Esophagus muscularis mucosa (tissue), 4 donors: ENCODE results near the gene NOL11. TPM values are rescaled to one million over a fixed set of nuclear protein-coding genes. Genes with fewer than 3 reads are reported as not detected.

Experiments
- DNase-seq: peaks from one replicate; pipeline ENCODE4 v3.0.0-alpha.2; 2017; ENCODE audit errors: extremely low spot score
- H3K27ac ChIP-seq, 4 donors: fragments of 200-600 bp; sonication (generic); replicated peaks in 1 of 4; 1 replicate in 3 of 4; 2 replicates in 1 of 4; pipeline ENCODE4 v1.5.1; 2016 to 2019; ENCODE audit warnings: mild to moderate bottlenecking in 1 of 4
- H3K27me3 ChIP-seq, 4 donors: fragments of 200-600 bp; sonication (generic); one replicate each; pipeline versions ENCODE4 v1.5.1 to v1.6.0; 2016 to 2019
- H3K36me3 ChIP-seq, 4 donors: fragments of 200-600 bp; sonication (generic); one replicate each; pipeline ENCODE4 v1.5.1; 2016 to 2019
- H3K4me1 ChIP-seq, 4 donors: fragments of 200-600 bp; sonication (generic); one replicate each; pipeline ENCODE4 v1.5.1; 2016 to 2019
- H3K4me3 ChIP-seq, 4 donors: fragments of 200-600 bp; sonication (generic); 1 replicate in 2 of 4; 2 replicates in 2 of 4; pipeline ENCODE4 v1.5.1; 2016 to 2019; ENCODE audit warnings: mild to moderate bottlenecking in 4 of 4, moderate library complexity in 1 of 4
- H3K9me3 ChIP-seq, 4 donors: fragments of 200-600 bp; sonication (generic); 1 replicate in 3 of 4; 2 replicates in 1 of 4; pipeline ENCODE4 v1.5.1; 2016 to 2019
- EP300 ChIP-seq: sonication (generic); formaldehyde crosslinking; IDR thresholded peaks from one replicate; pipeline ENCODE4 v1.6.1; 2017; ENCODE audit warnings: antibody characterized with exemption
- POLR2A ChIP-seq: fragments of 450-650 bp; IDR thresholded peaks from one replicate; pipeline ENCODE4 v1.6.1; 2017; ENCODE audit warnings: antibody characterized with exemption, moderate library complexity, mild to moderate bottlenecking, low read depth
- POLR2AphosphoS5 ChIP-seq, 2 donors: sonication (generic); formaldehyde crosslinking; IDR thresholded peaks; one replicate each; pipeline ENCODE4 v1.6.1; 2017; ENCODE audit warnings: antibody characterized with exemption in 2 of 2
- WGBS: methylation state at CpG from one replicate; pipeline ENCODE4 v1.1.5; 2018; 5-methylcytosine and 5-hydroxymethylcytosine counted together
- intact Hi-C: fragments of 100-400 bp; cut with DNase I; formaldehyde crosslinking; loops from one replicate; pipeline ENCODE4 v1.15.1; 2023
- total RNA-seq, 4 donors: library from RNA; depleted of rRNA; stranded (reverse); fragments of >200 nt; gene quantifications; one replicate each; pipeline versions ENCODE4 v1.1.0 to v1.2.1, GENCODE V29; 2016
- TF ChIP-seq, protein P1 (sequence below), 3 experiments: fragments of 200-600 bp in 2 of 3; fragments of 450-650 bp in 1 of 3; sonication (generic) in 2 of 3; IDR thresholded peaks; one replicate each; pipeline ENCODE4 v1.5.1; 2017 to 2019; ENCODE audit warnings: antibody characterized with exemption in 3 of 3, mild to moderate bottlenecking in 2 of 3, moderate library complexity in 1 of 3

NOL11 gene
- total RNA-seq, 4 donors from 2014 or later = 16.0 to 23.3 (median 21.3) TPM

DNA sequence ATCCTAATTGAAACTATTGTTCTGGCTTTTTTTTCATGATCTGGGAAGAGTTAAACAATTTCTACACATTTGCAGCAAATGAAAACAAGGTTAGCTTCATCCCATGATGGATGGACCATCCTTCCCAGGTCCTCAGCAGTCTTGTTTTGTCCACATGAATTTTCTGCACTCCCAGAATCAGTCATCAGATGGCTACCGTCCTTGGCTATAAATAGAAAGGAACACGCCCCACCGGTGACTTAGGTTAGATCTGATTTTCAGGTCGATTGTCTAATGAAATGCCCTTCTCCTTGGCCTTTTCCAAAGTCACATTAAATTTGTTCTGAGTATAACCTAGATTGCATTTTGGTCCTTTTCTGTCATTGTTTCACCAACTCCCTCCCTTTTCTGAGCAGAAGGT is 41.4 kb upstream of the NOL11 start:
- no peak overlapping the region for H3K4me3 ChIP-seq
- no peak for DNase-seq
- intact Hi-C loops = no loop called here
- TF ChIP-seq POLR2AphosphoS5 (IDR thresholded peaks at IDR 0.05) (no peak), POLR2A (no peak), EP300 (no peak)
- TF ChIP-seq, protein P1, sequence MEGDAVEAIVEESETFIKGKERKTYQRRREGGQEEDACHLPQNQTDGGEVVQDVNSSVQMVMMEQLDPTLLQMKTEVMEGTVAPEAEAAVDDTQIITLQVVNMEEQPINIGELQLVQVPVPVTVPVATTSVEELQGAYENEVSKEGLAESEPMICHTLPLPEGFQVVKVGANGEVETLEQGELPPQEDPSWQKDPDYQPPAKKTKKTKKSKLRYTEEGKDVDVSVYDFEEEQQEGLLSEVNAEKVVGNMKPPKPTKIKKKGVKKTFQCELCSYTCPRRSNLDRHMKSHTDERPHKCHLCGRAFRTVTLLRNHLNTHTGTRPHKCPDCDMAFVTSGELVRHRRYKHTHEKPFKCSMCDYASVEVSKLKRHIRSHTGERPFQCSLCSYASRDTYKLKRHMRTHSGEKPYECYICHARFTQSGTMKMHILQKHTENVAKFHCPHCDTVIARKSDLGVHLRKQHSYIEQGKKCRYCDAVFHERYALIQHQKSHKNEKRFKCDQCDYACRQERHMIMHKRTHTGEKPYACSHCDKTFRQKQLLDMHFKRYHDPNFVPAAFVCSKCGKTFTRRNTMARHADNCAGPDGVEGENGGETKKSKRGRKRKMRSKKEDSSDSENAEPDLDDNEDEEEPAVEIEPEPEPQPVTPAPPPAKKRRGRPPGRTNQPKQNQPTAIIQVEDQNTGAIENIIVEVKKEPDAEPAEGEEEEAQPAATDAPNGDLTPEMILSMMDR (IDR thresholded peaks at IDR 0.05) = no peak
- 56% methylated on average over 4 of the region's 4 CpGs for WGBS
- H3K27me3 ChIP-seq = no peaks in the 10 kb centered on the region
- H3K27ac ChIP-seq = peak overlapping the region in 1 of 4 donors; percentile 50
- peaks cover 0 to 23% (median 6%) of the 10 kb centered on the region in 4 donors for H3K36me3 ChIP-seq
- peaks cover 8 to 23% (median 18%) of the 10 kb centered on the region in 4 donors for H3K4me1 ChIP-seq
- no peaks in the 10 kb centered on the region for H3K9me3 ChIP-seq

GRCh38 chr17:67678414-67678813 is 39.3 kb upstream of the NOL11 start:
- intact Hi-C loops = no loop called here
- peaks cover 8 to 23% (median 18%) of the 10 kb centered on the region in 4 donors for H3K4me1 ChIP-seq
- H3K9me3 ChIP-seq = no peaks in the 10 kb centered on the region
- no peak for DNase-seq
- H3K4me3 ChIP-seq = no peak overlapping the region
- TF ChIP-seq, protein P1 (IDR thresholded peaks at IDR 0.05) = no peak
- TF ChIP-seq POLR2A = no peak
- TF ChIP-seq EP300 = no peak
- no peak for TF ChIP-seq POLR2AphosphoS5 (IDR thresholded peaks at IDR 0.05)
- H3K27me3 ChIP-seq = no peaks in the 10 kb centered on the region
- H3K27ac ChIP-seq = no peak overlapping the region
- H3K36me3 ChIP-seq = peaks cover 0 to 17% (median 0%) of the 10 kb centered on the region in 4 donors
- WGBS = 86% methylated on average over 2 of the region's 2 CpGs

DNA sequence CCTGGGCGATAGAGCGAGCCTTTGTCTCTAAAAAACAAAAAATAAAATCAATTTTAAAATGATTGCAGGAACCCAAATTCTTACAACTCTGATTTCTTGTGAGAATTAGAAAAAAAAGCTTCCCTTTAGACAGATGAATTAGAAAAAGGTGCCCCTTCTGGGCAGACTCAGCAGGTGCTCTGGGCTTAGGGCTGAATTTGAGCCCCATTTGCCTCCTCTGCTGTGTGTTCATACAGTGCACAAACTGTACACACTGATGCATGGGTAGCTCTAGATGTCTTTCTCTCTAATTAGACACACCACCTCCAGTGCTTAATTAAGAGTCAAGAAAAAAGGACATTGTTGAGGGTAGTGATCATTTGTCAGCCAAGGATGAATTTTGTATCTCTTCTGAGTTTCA is 38.5 kb upstream of the NOL11 start:
- DNase-seq = no peak
- Histone ChIP-seq H3K4me3 (no peak overlapping the region), H3K27me3 (no peaks in the 10 kb centered on the region), H3K9me3 (no peaks in the 10 kb centered on the region), H3K27ac (no peak overlapping the region), H3K4me1 (peaks cover 8 to 23% (median 18%) of the 10 kb centered on the region in 4 donors), H3K36me3 (peaks cover 0 to 17% (median 0%) of the 10 kb centered on the region in 4 donors)
- intact Hi-C loops = no loop called here
- 100% methylated on average over 2 of the region's 2 CpGs for WGBS
- TF ChIP-seq EP300 (no peak), POLR2A (no peak), POLR2AphosphoS5 (IDR thresholded peaks at IDR 0.05) (no peak)
- TF ChIP-seq, protein P1 (IDR thresholded peaks at IDR 0.05) = no peak

GRCh38 chr17:67679721-67680120 is 38.0 kb upstream of the NOL11 start:
- H3K27ac ChIP-seq = no peak overlapping the region
- peaks cover 8 to 23% (median 18%) of the 10 kb centered on the region in 4 donors for H3K4me1 ChIP-seq
- WGBS = 91% methylated on average over 6 of the region's 6 CpGs
- no peaks in the 10 kb centered on the region for H3K27me3 ChIP-seq
- peaks cover 0 to 17% (median 0%) of the 10 kb centered on the region in 4 donors for H3K36me3 ChIP-seq
- intact Hi-C loops = loop anchor here (10.0 kb wide), 1 partner anchor 195 kb away; no protein-coding TSS in a partner anchor
- H3K4me3 ChIP-seq = no peak overlapping the region
- DNase-seq = no peak
- TF ChIP-seq POLR2A = no peak
- TF ChIP-seq, protein P1 (IDR thresholded peaks at IDR 0.05) = no peak
- TF ChIP-seq POLR2AphosphoS5 (IDR thresholded peaks at IDR 0.05) = no peak
- no peak for TF ChIP-seq EP300
- H3K9me3 ChIP-seq = no peaks in the 10 kb centered on the region
